Superior temporal gyrus (tissue), 1 donor: ENCODE results near the gene ST6GALNAC3.

Experiments
- DNase-seq: peaks from one replicate; pipeline ENCODE4 v3.0.0-alpha.2; 2016; ENCODE audit errors: extremely low spot score

The ST6GALNAC3 gene

GRCh38 chr1:76287917-76288316, 213.4 kb downstream of the ST6GALNAC3 start:
- no peak for DNase-seq

GRCh38 chr1:76288758-76289483, 214.4 kb downstream of the ST6GALNAC3 start:
- no peak for DNase-seq

- DNase-seq, result no peak
Measured at GRCh38 chr1:76289692-76290091, 215.1 kb downstream of the ST6GALNAC3 start.

- DNase-seq, result no peak
Measured at GRCh38 chr1:76290271-76290670, 215.7 kb downstream of the ST6GALNAC3 start.

- DNase-seq, result no peak
Measured at GRCh38 chr1:76291191-76291590, 216.6 kb downstream of the ST6GALNAC3 start.

- no peak for DNase-seq
Measured at GRCh38 chr1:76291737-76292136, 217.2 kb downstream of the ST6GALNAC3 start.

GRCh38 chr1:76292418-76293184, 218.1 kb downstream of the ST6GALNAC3 start:
- DNase-seq, result no peak

- no peak for DNase-seq
Measured at GRCh38 chr1:76293831-76294230, 219.3 kb downstream of the ST6GALNAC3 start.

GRCh38 chr1:76294482-76295194, 220.1 kb downstream of the ST6GALNAC3 start:
- DNase-seq, result no peak

GRCh38 chr1:76298399-76298798, 223.9 kb downstream of the ST6GALNAC3 start:
- no peak for DNase-seq

GRCh38 chr1:76299036-76299435, 224.5 kb downstream of the ST6GALNAC3 start:
- no peak for DNase-seq

- no peak for DNase-seq
Measured at GRCh38 chr1:76300556-76300955, 226.0 kb downstream of the ST6GALNAC3 start.

- DNase-seq, result no peak
Measured at GRCh38 chr1:76302711-76303339, 228.3 kb downstream of the ST6GALNAC3 start.

GRCh38 chr1:76303340-76303717, 228.8 kb downstream of the ST6GALNAC3 start:
- no peak for DNase-seq

- no peak for DNase-seq
Measured at GRCh38 chr1:76313304-76313703, 238.8 kb downstream of the ST6GALNAC3 start.

GRCh38 chr1:76314730-76315129, 240.2 kb downstream of the ST6GALNAC3 start:
- no peak for DNase-seq

- DNase-seq, result no peak
Measured at GRCh38 chr1:76317299-76317900, 242.9 kb downstream of the ST6GALNAC3 start.

- peak; percentile 91 for DNase-seq
Measured at GRCh38 chr1:76330991-76331603, 256.6 kb downstream of the ST6GALNAC3 start.

GRCh38 chr1:76335882-76336281, 261.3 kb downstream of the ST6GALNAC3 start:
- DNase-seq, result no peak

- peak; percentile 71 for DNase-seq
Measured at GRCh38 chr1:76336931-76337371, 262.4 kb downstream of the ST6GALNAC3 start.
